Endothelial cell of umbilical vein (primary cell): ENCODE results near the gene NUTM2B.
"Not testable (repeated sequence)": the region's sequence is repeated elsewhere in the genome, so short reads cannot be mapped to it uniquely, and the experiment has no call there.

Experiments used
- FOS ChIP-seq: IDR thresholded peaks from 2 replicates; pipeline ENCODE4 v1.6.1; 2011; ENCODE audit warnings: mild to moderate bottlenecking, low read length, moderate library complexity, borderline replicate concordance; ENCODE audit not compliant: insufficient read depth
- GATA2 ChIP-seq: IDR thresholded peaks from 2 replicates; pipeline ENCODE4 v1.7.0; 2011; ENCODE audit warnings: low read depth, mild to moderate bottlenecking, moderate library complexity, mixed read lengths, low read length; ENCODE audit not compliant: insufficient read length, insufficient read depth
- POLR2A ChIP-seq: IDR thresholded peaks from 2 replicates; pipeline ENCODE4 v1.6.1; 2012; ENCODE audit warnings: low read depth, mild to moderate bottlenecking, control low read depth, low read length
- POLR2AphosphoS5 ChIP-seq: IDR thresholded peaks from 2 replicates; pipeline ENCODE4 v1.6.1; 2012; ENCODE audit warnings: low read depth, mild to moderate bottlenecking, control low read depth, low read length, moderate library complexity; ENCODE audit not compliant: insufficient read depth
- TF ChIP-seq, protein P1 (sequence below), 2 donors: IDR thresholded peaks; 1 replicate in 1 of 2; 2 replicates in 1 of 2; pipeline ENCODE4 v1.5.1; 2011; ENCODE audit warnings: low read length in 2 of 2, mild to moderate bottlenecking in 2 of 2, moderate library complexity in 2 of 2, control low read depth in 1 of 2, inconsistent platforms in 1 of 2, low read depth in 1 of 2; ENCODE audit not compliant: insufficient read depth in 1 of 2; ENCODE audit errors: extremely low read depth in 1 of 2
- TF ChIP-seq, protein P2 (sequence below): IDR thresholded peaks from 2 replicates; pipeline ENCODE4 v1.6.1; 2011; ENCODE audit not compliant: insufficient read depth, insufficient read length

DNA sequence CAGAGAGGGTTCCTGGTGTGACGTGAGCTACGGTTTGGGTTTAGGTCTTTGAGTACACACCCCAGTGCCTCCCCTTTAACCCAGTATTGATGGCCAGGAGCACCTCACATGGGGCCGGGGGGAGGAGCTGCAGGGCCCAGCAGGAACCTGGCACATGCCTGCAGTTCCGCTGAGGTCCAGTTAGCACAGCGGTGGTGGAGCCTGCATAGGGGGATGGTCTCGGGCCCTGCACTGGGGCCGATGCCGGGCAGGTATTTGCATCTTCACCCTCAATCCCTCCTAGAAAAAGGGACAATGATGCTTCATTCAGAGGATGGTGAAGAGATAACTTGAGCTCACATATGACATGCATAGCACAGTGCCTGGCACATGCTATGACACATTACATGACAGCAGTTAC lies 4.0 kb downstream of the NUTM2B start:
- TF ChIP-seq, protein P1, sequence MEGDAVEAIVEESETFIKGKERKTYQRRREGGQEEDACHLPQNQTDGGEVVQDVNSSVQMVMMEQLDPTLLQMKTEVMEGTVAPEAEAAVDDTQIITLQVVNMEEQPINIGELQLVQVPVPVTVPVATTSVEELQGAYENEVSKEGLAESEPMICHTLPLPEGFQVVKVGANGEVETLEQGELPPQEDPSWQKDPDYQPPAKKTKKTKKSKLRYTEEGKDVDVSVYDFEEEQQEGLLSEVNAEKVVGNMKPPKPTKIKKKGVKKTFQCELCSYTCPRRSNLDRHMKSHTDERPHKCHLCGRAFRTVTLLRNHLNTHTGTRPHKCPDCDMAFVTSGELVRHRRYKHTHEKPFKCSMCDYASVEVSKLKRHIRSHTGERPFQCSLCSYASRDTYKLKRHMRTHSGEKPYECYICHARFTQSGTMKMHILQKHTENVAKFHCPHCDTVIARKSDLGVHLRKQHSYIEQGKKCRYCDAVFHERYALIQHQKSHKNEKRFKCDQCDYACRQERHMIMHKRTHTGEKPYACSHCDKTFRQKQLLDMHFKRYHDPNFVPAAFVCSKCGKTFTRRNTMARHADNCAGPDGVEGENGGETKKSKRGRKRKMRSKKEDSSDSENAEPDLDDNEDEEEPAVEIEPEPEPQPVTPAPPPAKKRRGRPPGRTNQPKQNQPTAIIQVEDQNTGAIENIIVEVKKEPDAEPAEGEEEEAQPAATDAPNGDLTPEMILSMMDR (IDR thresholded peaks at IDR 0.05; ENCODE audit: extremely low read depth in 1 of 2, insufficient read depth in 1 of 2, low read depth in 1 of 2, low read length in 2 of 2): not testable (repeated sequence)
- TF ChIP-seq, protein P2, sequence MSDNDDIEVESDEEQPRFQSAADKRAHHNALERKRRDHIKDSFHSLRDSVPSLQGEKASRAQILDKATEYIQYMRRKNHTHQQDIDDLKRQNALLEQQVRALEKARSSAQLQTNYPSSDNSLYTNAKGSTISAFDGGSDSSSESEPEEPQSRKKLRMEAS: not testable (repeated sequence)
- not testable (repeated sequence) for TF ChIP-seq POLR2AphosphoS5, FOS, POLR2A, GATA2
